IMR-90 (cell line): Measurements from ENCODE around the gene POLR3B. TPM values are rescaled to one million over a fixed set of nuclear protein-coding genes. Genes with fewer than 3 reads are reported as not detected.

Experiments used
- ATAC-seq: fragments of 200-7000 bp; cut with Tn5 transposase; 2 replicates; pipeline ENCODE4 v1.9.1; 2020; ENCODE audit warnings: low read depth, mild to moderate bottlenecking, moderate library complexity
- BruUV-seq: library from RNA; stranded (reverse); fragments of 400-500 nt; replicated peaks from 2 replicates; lab custom pipeline; 2021; lab: Mats Ljungman, UMichigan
- CTCF ChIA-PET: fragments of 300-600 bp; formaldehyde crosslinking; extraction: SDS; loops from one replicate; lab custom pipeline; 2021; ENCODE audit warnings: antibody characterized with exemption; lab: Yijun Ruan, JAX
- POLR2A ChIA-PET: fragments of 300-600 bp; sonication (Branson Sonifier 250); formaldehyde crosslinking; loops from one replicate; lab custom pipeline; 2022; ENCODE audit warnings: antibody characterized with exemption; ENCODE audit not compliant: unreplicated experiment; lab: Charles Lee
- DNase-seq: peaks from one replicate; pipeline ENCODE4 v3.0.0; 2013
- H2AFZ ChIP-seq: replicated peaks from 2 replicates; pipeline ENCODE3; 2013; ENCODE audit warnings: low read length, mild to moderate bottlenecking; ENCODE audit not compliant: poor library complexity
- H2AK5ac ChIP-seq: 2 replicates; pipeline ENCODE4 v1.6.1; 2013; ENCODE audit warnings: low read depth, low read length, inconsistent platforms
- H2AK9ac ChIP-seq: replicated peaks from 2 replicates; pipeline ENCODE3; 2013; ENCODE audit warnings: mild to moderate bottlenecking, low read depth, low read length, moderate library complexity; ENCODE audit not compliant: poor library complexity
- H2BK120ac ChIP-seq: 2 replicates; pipeline ENCODE4 v1.6.1; 2013; ENCODE audit warnings: low read depth, low read length, inconsistent platforms
- H2BK15ac ChIP-seq: 3 replicates; pipeline ENCODE4 v1.6.1; 2013; ENCODE audit warnings: low read depth, low read length, inconsistent platforms
- H2BK20ac ChIP-seq: 2 replicates; pipeline ENCODE4 v1.6.1; 2013; ENCODE audit warnings: low read depth, mild to moderate bottlenecking, inconsistent platforms, low read length, moderate library complexity
- H2BK5ac ChIP-seq: 2 replicates; pipeline ENCODE4 v1.6.1; 2013; ENCODE audit warnings: mild to moderate bottlenecking, low read depth, low read length, inconsistent platforms; ENCODE audit not compliant: poor library complexity, severe bottlenecking
- H3K14ac ChIP-seq: replicated peaks from 2 replicates; pipeline ENCODE4 v1.6.1; 2013; ENCODE audit warnings: low read depth, low read length, inconsistent platforms
- H3K18ac ChIP-seq: 2 replicates; pipeline ENCODE4 v1.6.1; 2013; ENCODE audit warnings: low read depth, low read length, control low read depth
- H3K23ac ChIP-seq: 2 replicates; pipeline ENCODE4 v1.6.1; 2013; ENCODE audit warnings: low read depth, low read length, inconsistent platforms
- H3K27ac ChIP-seq: 2 replicates; pipeline ENCODE4 v1.5.1; 2013; ENCODE audit warnings: mild to moderate bottlenecking, control low read depth, low read length; ENCODE audit not compliant: insufficient read depth
- H3K27me3 ChIP-seq: 2 replicates; pipeline ENCODE4 v1.6.1; 2013; ENCODE audit warnings: low read length; ENCODE audit not compliant: control insufficient read depth, insufficient read depth
- H3K36me3 ChIP-seq: 2 replicates; pipeline ENCODE4 v1.6.1; 2013; ENCODE audit warnings: low read length, mixed read lengths; ENCODE audit not compliant: control insufficient read depth, insufficient read depth
- H3K4ac ChIP-seq: 2 replicates; pipeline ENCODE4 v1.6.1; 2013; ENCODE audit warnings: low read depth, low read length, inconsistent platforms
- H3K4me1 ChIP-seq: 2 replicates; pipeline ENCODE4 v1.6.1; 2013; ENCODE audit warnings: low read length, mixed read lengths; ENCODE audit not compliant: control insufficient read depth, insufficient read depth
- H3K4me2 ChIP-seq: 2 replicates; pipeline ENCODE4 v1.6.1; 2013; ENCODE audit warnings: low read depth, mild to moderate bottlenecking, control low read depth, low read length, moderate library complexity
- H3K4me3 ChIP-seq: 2 replicates; pipeline ENCODE4 v1.5.1; 2013; ENCODE audit warnings: low read depth, mild to moderate bottlenecking, control low read depth, low read length, moderate library complexity; ENCODE audit not compliant: insufficient read depth
- H3K56ac ChIP-seq: 2 replicates; pipeline ENCODE4 v1.6.1; 2013; ENCODE audit warnings: low read length, inconsistent platforms; ENCODE audit not compliant: insufficient read depth; ENCODE audit errors: extremely low read depth
- H3K79me1 ChIP-seq, 2 experiments: 2 replicates each; pipeline ENCODE4 v1.6.1; 2013; ENCODE audit warnings: low read length in 2 of 2, inconsistent platforms in 1 of 2, low read depth in 1 of 2
- H3K9ac ChIP-seq: 2 replicates; pipeline ENCODE4 v1.6.1; 2013; ENCODE audit warnings: low read depth, low read length, control low read depth
- H3K9me1 ChIP-seq: 2 replicates; pipeline ENCODE4 v1.6.1; 2013; ENCODE audit warnings: low read length, inconsistent platforms; ENCODE audit not compliant: insufficient read depth
- H3K9me3 ChIP-seq: 2 replicates; pipeline ENCODE4 v1.6.1; 2013; ENCODE audit warnings: low read length; ENCODE audit not compliant: control insufficient read depth, insufficient read depth
- H4K20me1 ChIP-seq: 2 replicates; pipeline ENCODE4 v1.6.1; 2013; ENCODE audit warnings: low read length, inconsistent platforms; ENCODE audit not compliant: insufficient read depth
- H4K5ac ChIP-seq: 2 replicates; pipeline ENCODE4 v1.6.1; 2013; ENCODE audit warnings: mild to moderate bottlenecking, low read depth, low read length, control low read depth
- H4K8ac ChIP-seq, 2 experiments: 2 replicates each; pipeline ENCODE4 v1.6.1; 2013; ENCODE audit warnings: low read depth in 2 of 2, low read length in 2 of 2, control low read depth in 1 of 2, inconsistent platforms in 1 of 2
- H4K91ac ChIP-seq: 2 replicates; pipeline ENCODE4 v1.6.1; 2013; ENCODE audit warnings: low read depth, low read length, inconsistent platforms; ENCODE audit not compliant: insufficient read depth
- MXI1 ChIP-seq: IDR thresholded peaks from 2 replicates; pipeline ENCODE4 v1.6.1; 2012; ENCODE audit warnings: low read depth, mild to moderate bottlenecking, low read length, moderate library complexity, borderline replicate concordance
- RFX5 ChIP-seq: IDR thresholded peaks from 2 replicates; pipeline ENCODE4 v1.8.0; 2012; ENCODE audit warnings: low read depth, mild to moderate bottlenecking, low read length, moderate library complexity
- SMC3 ChIP-seq: fragments of 150-350 bp; IDR thresholded peaks from 2 replicates; pipeline ENCODE4 v1.6.1; 2016; ENCODE audit warnings: low read depth, mild to moderate bottlenecking, antibody characterized with exemption, low read length, moderate library complexity
- WGBS, 2 experiments: methylation state at CpG; one replicate each; pipeline versions ENCODE4 v1.1.5 to v1.1.7; 2013; ENCODE audit warnings: missing lambda C conversion rate in 2 of 2; ENCODE audit not compliant: insufficient read length in 1 of 2; ENCODE audit errors: extremely low coverage in 2 of 2; 5-methylcytosine and 5-hydroxymethylcytosine counted together
- dilution Hi-C: fragments of 300-500 bp; cut with HindIII; formaldehyde crosslinking; loops from one replicate; pipeline ENCODE4 v1.14.3; 2018; ENCODE audit warnings: low sequenced_read_pairs; ENCODE audit not compliant: unreplicated experiment
- in situ Hi-C: fragments of 300-500 bp; cut with MboI; formaldehyde crosslinking; loops from 3 replicates; pipeline ENCODE4 v1.14.3; 2019; ENCODE audit warnings: low sequenced_read_pairs, inconsistent platforms, mixed read lengths
- intact Hi-C: fragments of 100-400 bp; cut with micrococcal nuclease; formaldehyde crosslinking; loops from 2 replicates; pipeline ENCODE4 v1.10.0; 2022
- polyA plus RNA-seq, 3 experiments: library from polyadenylated mRNA; depleted of rRNA; stranded (reverse); fragments of >200 nt; gene quantifications; 2 replicates each; pipeline ENCODE4 v1.2.3, GENCODE V29; 2012; ENCODE audit warnings: low replicate concordance in 1 of 3
- total RNA-seq: library from RNA; depleted of rRNA; stranded (reverse); fragments of >200 nt; gene quantifications from 2 replicates; pipeline ENCODE4 v1.2.3, GENCODE V29; 2012
- TF ChIP-seq, protein P1 (sequence below): fragments of 150-350 bp; IDR thresholded peaks from 2 replicates; pipeline ENCODE4 v1.6.1; 2017; ENCODE audit warnings: mild to moderate bottlenecking, antibody characterized with exemption, low read length, low read depth

Gene POLR3B
- total and polyA plus RNA-seq, 2 of the 4 experiments (the other 2 are of a cell fraction) = 6.9 to 15.4 TPM

DNA sequence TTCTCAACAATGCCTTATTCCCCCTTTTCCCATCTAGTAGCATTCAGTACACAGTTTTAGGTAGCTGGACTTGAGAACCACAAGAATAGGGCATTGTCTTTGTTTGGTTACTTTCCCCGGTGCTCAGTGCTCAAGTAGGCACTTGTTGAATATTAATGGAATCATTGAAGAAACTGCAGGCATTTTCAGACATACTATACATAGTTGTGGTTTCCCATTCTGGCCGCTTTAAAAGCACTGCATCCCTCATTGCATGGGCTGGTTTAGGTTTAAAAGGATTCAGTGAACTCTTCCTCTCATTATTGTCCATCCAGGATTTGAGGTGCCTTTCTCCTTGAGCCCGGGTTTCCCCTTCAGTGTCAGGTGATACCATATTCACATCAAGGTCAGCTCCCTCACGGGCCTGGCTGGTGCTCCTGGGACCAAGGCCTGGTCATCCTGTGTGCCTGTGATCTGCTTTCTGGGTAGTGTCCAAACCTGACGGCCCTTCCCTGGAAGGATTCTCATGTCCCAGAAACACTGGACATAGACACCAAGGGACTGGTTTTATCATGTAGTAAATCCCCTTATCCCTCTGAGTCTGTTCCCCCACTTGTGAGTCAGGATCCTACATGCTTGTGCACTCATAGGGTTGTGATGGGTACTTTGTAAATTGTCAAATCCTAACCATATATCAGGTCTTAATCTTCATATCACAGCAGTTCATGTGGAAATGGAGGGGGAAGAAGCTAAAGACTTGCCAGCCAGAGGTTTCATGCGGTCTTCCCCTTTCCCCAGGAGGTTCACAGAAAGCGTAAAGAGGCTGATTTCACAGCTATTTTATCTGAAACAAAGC lies 47.7 kb upstream of the POLR3B start (continued):
- no peak for TF ChIP-seq MXI1
- no peak for TF ChIP-seq RFX5

DNA sequence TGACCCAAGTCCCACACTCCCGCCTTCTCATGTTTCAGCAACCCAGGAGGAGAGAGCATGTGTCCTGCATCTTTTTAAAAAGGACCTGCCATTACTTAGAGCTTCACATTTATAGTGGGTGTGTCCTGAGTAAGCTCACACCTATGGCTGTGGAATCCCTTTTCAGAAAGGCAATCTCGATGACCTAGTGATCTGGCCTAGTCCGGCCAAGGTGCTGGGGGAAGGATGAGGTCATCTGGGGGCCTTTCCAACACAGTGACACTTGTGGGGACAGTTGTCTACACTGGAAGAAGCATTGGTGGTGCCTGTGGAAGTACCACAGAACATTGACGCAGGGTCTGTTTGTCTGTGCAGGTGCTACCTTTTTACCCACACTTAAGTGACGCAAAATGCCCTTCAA lies 46.9 kb upstream of the POLR3B start:
- H3K9ac ChIP-seq = no peak overlapping the region
- H3K36me3 ChIP-seq = peaks cover 2% of the 10 kb centered on the region
- H3K27ac ChIP-seq = no peak overlapping the region
- H2BK20ac ChIP-seq = peak overlapping the region; percentile 96; the same call in 1 of the 2 replicates
- peak overlapping the region; percentile 40; the same call in 1 of the 2 replicates for H3K4ac ChIP-seq
- intact Hi-C loops = no loop called here
- H2AK9ac ChIP-seq = no peak overlapping the region
- H3K4me2 ChIP-seq = no peak overlapping the region
- BruUV-seq = no TSS peak
- DNase-seq = no peak
- H2AK5ac ChIP-seq = peak overlapping the region; percentile 77; the same call in 1 of the 2 replicates
- dilution Hi-C loops = no loop called here
- CTCF ChIA-PET = no interaction called here
- no peak overlapping the region for H3K23ac ChIP-seq
- H4K5ac ChIP-seq = no peak overlapping the region
- WGBS, 2 experiments = no CpG with 5 or more reads among the region's 5 CpGs
- H2BK120ac ChIP-seq = peak overlapping the region; percentile 97
- H2BK5ac ChIP-seq = no peak overlapping the region
- H3K56ac ChIP-seq = no peak overlapping the region
- ATAC-seq = no peak
- no peak overlapping the region for H3K14ac ChIP-seq
- no peaks in the 10 kb centered on the region for H3K27me3 ChIP-seq
- peaks cover 5 to 14% of the 10 kb centered on the region in 2 experiments; a peak in 2 of 4 replicates for H3K79me1 ChIP-seq
- peaks cover 21% of the 10 kb centered on the region for H3K9me1 ChIP-seq
- H3K9me3 ChIP-seq = no peaks in the 10 kb centered on the region
- peaks cover 11% of the 10 kb centered on the region for H3K4me1 ChIP-seq
- peak overlapping the region; percentile 96; the same call in 2 of the 3 replicates for H2BK15ac ChIP-seq
- in situ Hi-C loops = no loop called here
- TF ChIP-seq, protein P1, sequence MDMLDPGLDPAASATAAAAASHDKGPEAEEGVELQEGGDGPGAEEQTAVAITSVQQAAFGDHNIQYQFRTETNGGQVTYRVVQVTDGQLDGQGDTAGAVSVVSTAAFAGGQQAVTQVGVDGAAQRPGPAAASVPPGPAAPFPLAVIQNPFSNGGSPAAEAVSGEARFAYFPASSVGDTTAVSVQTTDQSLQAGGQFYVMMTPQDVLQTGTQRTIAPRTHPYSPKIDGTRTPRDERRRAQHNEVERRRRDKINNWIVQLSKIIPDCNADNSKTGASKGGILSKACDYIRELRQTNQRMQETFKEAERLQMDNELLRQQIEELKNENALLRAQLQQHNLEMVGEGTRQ = no peak
- no peak for TF ChIP-seq SMC3
- H2AFZ ChIP-seq = no peak overlapping the region
- no peak overlapping the region for H3K4me3 ChIP-seq
- peak overlapping the region; percentile 96; the same call in 1 of the 2 replicates for H4K91ac ChIP-seq
- no peak overlapping the region; a peak in 1 of 4 replicates for H4K8ac ChIP-seq
- POLR2A ChIA-PET = no interaction called here
- H4K20me1 ChIP-seq = no peaks in the 10 kb centered on the region
- H3K18ac ChIP-seq = no peak overlapping the region
